DOHH2 (cell line): ENCODE results near the gene TMEM82.

Experiments used
- EZH2phosphoT487 ChIP-seq: fragments of 200-600 bp; sonication (generic); IDR thresholded peaks from 2 replicates; pipeline ENCODE4 v1.6.1; 2017; ENCODE audit warnings: borderline replicate concordance, mild to moderate bottlenecking, antibody characterized with exemption, low read length, moderate library complexity, mixed read lengths
- TF ChIP-seq, protein P1 (sequence below): fragments of 200-600 bp; sonication (generic); IDR thresholded peaks from one replicate; pipeline ENCODE4 v1.5.1; 2014; ENCODE audit warnings: antibody characterized with exemption, mild to moderate bottlenecking, low read depth, low read length; ENCODE audit not compliant: poor library complexity, severe bottlenecking

DNA sequence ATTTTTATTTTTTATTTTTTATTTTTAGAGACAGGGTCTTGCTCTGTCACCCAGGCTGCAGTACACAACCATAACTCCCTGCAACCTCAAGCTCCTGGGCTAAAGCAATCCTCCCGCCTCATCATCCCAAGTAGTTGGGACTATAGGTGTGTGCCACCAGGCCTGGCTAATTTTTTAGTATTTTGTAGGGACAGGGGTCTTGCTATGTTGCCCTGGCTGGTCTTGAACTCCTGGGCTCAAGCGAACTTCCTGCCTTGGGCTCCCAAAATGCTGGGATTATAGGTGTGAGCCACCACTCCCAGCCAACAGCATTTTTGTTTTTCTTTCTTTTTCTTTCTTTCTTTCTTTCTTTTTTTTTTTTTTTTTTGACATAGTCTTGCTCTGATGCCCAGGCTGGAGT, 44.1 kb upstream of the TMEM82 start:
- TF ChIP-seq, protein P1, sequence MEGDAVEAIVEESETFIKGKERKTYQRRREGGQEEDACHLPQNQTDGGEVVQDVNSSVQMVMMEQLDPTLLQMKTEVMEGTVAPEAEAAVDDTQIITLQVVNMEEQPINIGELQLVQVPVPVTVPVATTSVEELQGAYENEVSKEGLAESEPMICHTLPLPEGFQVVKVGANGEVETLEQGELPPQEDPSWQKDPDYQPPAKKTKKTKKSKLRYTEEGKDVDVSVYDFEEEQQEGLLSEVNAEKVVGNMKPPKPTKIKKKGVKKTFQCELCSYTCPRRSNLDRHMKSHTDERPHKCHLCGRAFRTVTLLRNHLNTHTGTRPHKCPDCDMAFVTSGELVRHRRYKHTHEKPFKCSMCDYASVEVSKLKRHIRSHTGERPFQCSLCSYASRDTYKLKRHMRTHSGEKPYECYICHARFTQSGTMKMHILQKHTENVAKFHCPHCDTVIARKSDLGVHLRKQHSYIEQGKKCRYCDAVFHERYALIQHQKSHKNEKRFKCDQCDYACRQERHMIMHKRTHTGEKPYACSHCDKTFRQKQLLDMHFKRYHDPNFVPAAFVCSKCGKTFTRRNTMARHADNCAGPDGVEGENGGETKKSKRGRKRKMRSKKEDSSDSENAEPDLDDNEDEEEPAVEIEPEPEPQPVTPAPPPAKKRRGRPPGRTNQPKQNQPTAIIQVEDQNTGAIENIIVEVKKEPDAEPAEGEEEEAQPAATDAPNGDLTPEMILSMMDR: no peak
- no peak for TF ChIP-seq EZH2phosphoT487
